Measurements from ENCODE around the gene EAF2. TPM values are rescaled to one million over a fixed set of nuclear protein-coding genes. Genes with fewer than 3 reads are reported as not detected.

The EAF2 gene
- total RNA-seq, 1 experiment from 2014 or later = 4.4 TPM

- no peak for TF ChIP-seq ZBTB33 (IDR thresholded peaks at IDR 0.05; ENCODE audit: extremely low read depth, insufficient replicate concordance, low read length)
Observed at GRCh38 chr3:121844892-121845291, 9.9 kb downstream of the EAF2 start (continued).

- H3K9ac ChIP-seq (ENCODE audit: low read length) = no peak overlapping the region
- H3K27ac ChIP-seq (ENCODE audit: low read depth, low read length) = no peak overlapping the region
- ChIA-PET CTCF (no interaction called here), RAD21 (ENCODE audit: low non-redundant PET in 1 of 2, low total read pairs in 2 of 2, uncharacterized antibody in 2 of 2, unreplicated experiment in 2 of 2) (no interaction called here), POLR2A (no interaction called here)
- H2AFZ ChIP-seq (ENCODE audit: low read depth, low read length, poor library complexity, severe bottlenecking) = no peak overlapping the region
- intact Hi-C loops (cut with micrococcal nuclease) = no loop called here
- no peaks in the 10 kb centered on the region for H4K20me1 ChIP-seq (ENCODE audit: insufficient read depth)
- ATAC-seq = no peak
- H3K4me3 ChIP-seq (replicated peaks in 1 of 2; ENCODE audit: low read depth in 1 of 2, low read length in 2 of 2) = no peak overlapping the region
- no peaks in the 10 kb centered on the region for H3K79me2 ChIP-seq (ENCODE audit: insufficient read depth, low read length)
- H3K9me3 ChIP-seq (ENCODE audit: control insufficient read depth in 1 of 2, insufficient read depth in 1 of 2, low read depth in 1 of 2, low read length in 2 of 2) = no peaks in the 10 kb centered on the region
- BruUV-seq (replicated peaks) = no TSS peak
- H3K9me2 ChIP-seq (ENCODE audit: insufficient read depth) = no peaks in the 10 kb centered on the region
- no peaks in the 10 kb centered on the region for H3K27me3 ChIP-seq (ENCODE audit: insufficient read depth, low read length)
- no peaks in the 10 kb centered on the region for H3K4me1 ChIP-seq (ENCODE audit: control insufficient read depth in 1 of 2, insufficient read depth in 2 of 2, low read length in 2 of 2)
- no peak overlapping the region for H3K4me2 ChIP-seq (ENCODE audit: low read length)
- no peaks in the 10 kb centered on the region for H3K36me3 ChIP-seq (ENCODE audit: control insufficient read depth in 1 of 2, insufficient read depth in 2 of 2, low read length in 2 of 2)
- DNase-seq (ENCODE audit: low read depth, low spot score) = no peak
- no peak for TF ChIP-seq SIN3A (IDR thresholded peaks at IDR 0.05; ENCODE audit: low read depth)
- TF ChIP-seq ZNF274 (IDR thresholded peaks at IDR 0.05; ENCODE audit: low read depth, low read length) = no peak
- no peak for TF ChIP-seq ZBTB33 (IDR thresholded peaks at IDR 0.05; ENCODE audit: extremely low read depth, insufficient replicate concordance, low read length)
- TF ChIP-seq CTCF (IDR thresholded peaks at IDR 0.05 in 2 of 3, conservative IDR thresholded peaks at IDR 0.05 in 1 of 3; ENCODE audit: borderline replicate concordance in 1 of 3, insufficient read depth in 1 of 3, low read depth in 2 of 3, low read length in 2 of 3) = no peak
Observed at GRCh38 chr3:121852256-121852655, 17.2 kb downstream of the EAF2 start.
